ENCODE results near the gene BMPR1B.

- TF ChIP-seq CTCF (IDR thresholded peaks at IDR 0.05) (no peak), POLR2AphosphoS5 (IDR thresholded peaks at IDR 0.05) (no peak), POLR2A (IDR thresholded peaks at IDR 0.05) (no peak)
These were observed 333.5 kb downstream of the BMPR1B start for GRCh38 chr4:95091272-95091671.
